ENCODE results near the gene IL1RL1.

DNA sequence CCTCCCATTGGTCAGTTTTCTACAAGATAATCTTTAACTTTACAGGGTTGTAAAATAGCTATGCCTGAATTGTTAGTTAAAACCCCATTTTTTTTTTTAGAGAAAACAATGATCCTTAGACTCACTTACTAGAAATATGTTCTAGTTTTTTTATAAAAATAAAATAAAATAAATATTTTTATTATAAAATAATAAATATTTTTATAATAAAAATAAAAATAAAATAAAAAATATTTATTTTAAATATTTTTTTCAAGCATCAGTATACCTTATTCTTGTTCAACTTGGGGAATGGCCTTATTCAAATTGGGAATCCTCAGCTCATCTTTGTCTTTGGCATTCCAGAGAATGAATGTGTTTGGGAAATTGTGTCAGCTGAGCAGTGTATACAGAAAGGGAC, 20.8 kb upstream of the IL1RL1 start:
- TF ChIP-seq, protein P1, sequence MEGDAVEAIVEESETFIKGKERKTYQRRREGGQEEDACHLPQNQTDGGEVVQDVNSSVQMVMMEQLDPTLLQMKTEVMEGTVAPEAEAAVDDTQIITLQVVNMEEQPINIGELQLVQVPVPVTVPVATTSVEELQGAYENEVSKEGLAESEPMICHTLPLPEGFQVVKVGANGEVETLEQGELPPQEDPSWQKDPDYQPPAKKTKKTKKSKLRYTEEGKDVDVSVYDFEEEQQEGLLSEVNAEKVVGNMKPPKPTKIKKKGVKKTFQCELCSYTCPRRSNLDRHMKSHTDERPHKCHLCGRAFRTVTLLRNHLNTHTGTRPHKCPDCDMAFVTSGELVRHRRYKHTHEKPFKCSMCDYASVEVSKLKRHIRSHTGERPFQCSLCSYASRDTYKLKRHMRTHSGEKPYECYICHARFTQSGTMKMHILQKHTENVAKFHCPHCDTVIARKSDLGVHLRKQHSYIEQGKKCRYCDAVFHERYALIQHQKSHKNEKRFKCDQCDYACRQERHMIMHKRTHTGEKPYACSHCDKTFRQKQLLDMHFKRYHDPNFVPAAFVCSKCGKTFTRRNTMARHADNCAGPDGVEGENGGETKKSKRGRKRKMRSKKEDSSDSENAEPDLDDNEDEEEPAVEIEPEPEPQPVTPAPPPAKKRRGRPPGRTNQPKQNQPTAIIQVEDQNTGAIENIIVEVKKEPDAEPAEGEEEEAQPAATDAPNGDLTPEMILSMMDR (conservative IDR thresholded peaks at IDR 0.05 in 1 of 2, IDR thresholded peaks at IDR 0.05 in 1 of 2; ENCODE audit: extremely low read depth in 1 of 2, insufficient read depth in 1 of 2, low read depth in 1 of 2, low read length in 2 of 2): no peak
- TF ChIP-seq EZH2 (IDR thresholded peaks at IDR 0.05; ENCODE audit: borderline replicate concordance, low read length): no peak
